DOHH2 (cell line): ENCODE results near the gene DMTF1.

Experiments
- EZH2phosphoT487 ChIP-seq: fragments of 200-600 bp; sonication (generic); IDR thresholded peaks from 2 replicates; pipeline ENCODE4 v1.6.1; 2017; ENCODE audit warnings: borderline replicate concordance, mild to moderate bottlenecking, antibody characterized with exemption, low read length, moderate library complexity, mixed read lengths
- TF ChIP-seq, protein P1 (sequence below): fragments of 200-600 bp; sonication (generic); IDR thresholded peaks from one replicate; pipeline ENCODE4 v1.5.1; 2014; ENCODE audit warnings: antibody characterized with exemption, mild to moderate bottlenecking, low read depth, low read length; ENCODE audit not compliant: poor library complexity, severe bottlenecking

- TF ChIP-seq, protein P1, sequence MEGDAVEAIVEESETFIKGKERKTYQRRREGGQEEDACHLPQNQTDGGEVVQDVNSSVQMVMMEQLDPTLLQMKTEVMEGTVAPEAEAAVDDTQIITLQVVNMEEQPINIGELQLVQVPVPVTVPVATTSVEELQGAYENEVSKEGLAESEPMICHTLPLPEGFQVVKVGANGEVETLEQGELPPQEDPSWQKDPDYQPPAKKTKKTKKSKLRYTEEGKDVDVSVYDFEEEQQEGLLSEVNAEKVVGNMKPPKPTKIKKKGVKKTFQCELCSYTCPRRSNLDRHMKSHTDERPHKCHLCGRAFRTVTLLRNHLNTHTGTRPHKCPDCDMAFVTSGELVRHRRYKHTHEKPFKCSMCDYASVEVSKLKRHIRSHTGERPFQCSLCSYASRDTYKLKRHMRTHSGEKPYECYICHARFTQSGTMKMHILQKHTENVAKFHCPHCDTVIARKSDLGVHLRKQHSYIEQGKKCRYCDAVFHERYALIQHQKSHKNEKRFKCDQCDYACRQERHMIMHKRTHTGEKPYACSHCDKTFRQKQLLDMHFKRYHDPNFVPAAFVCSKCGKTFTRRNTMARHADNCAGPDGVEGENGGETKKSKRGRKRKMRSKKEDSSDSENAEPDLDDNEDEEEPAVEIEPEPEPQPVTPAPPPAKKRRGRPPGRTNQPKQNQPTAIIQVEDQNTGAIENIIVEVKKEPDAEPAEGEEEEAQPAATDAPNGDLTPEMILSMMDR = no peak
- TF ChIP-seq EZH2phosphoT487 = no peak
These were observed 12.2 kb downstream of the DMTF1 start for GRCh38 chr7:87164433-87164832.
